ENCODE measurements around the gene LILRB4.
"Not testable (repeated sequence)": the region's sequence is repeated elsewhere in the genome, so short reads cannot be mapped to it uniquely, and the experiment has no call there.

GRCh38 chr19:54709956-54710355, 47.2 kb downstream of the LILRB4 start:
- TF ChIP-seq CTCF, POLR2A (IDR thresholded peaks at IDR 0.05): not testable (repeated sequence)
